GM20000 (cell line): Measurements from ENCODE around the gene CHCT1.
"Not testable (repeated sequence)": the region's sequence is repeated elsewhere in the genome, so short reads cannot be mapped to it uniquely, and the experiment has no call there.

Experiments
- DNase-seq: peaks from one replicate; pipeline ENCODE4 v3.0.0; 2012; ENCODE audit warnings: low spot score
- TF ChIP-seq, protein P1 (sequence below): IDR thresholded peaks from 2 replicates; pipeline ENCODE4 v1.5.1; 2012; ENCODE audit warnings: mild to moderate bottlenecking, control low read depth; ENCODE audit errors: extremely low read depth, missing control alignments

CHCT1 gene

DNA sequence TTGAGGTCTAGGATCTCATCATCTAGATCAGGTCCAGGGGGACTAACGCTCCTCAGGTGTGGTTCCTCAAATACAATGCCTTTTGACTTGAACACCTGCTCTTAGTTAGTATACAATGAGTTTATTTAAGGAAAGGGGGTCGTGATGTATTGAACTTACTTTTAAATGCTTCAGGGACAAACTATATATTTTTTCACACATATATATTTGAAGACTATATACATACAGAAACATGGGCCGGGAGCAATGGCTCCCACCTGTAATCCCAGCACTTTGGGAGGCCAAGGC lies 18.8 kb upstream of the CHCT1 start:
- DNase-seq: no peak
- TF ChIP-seq, protein P1, sequence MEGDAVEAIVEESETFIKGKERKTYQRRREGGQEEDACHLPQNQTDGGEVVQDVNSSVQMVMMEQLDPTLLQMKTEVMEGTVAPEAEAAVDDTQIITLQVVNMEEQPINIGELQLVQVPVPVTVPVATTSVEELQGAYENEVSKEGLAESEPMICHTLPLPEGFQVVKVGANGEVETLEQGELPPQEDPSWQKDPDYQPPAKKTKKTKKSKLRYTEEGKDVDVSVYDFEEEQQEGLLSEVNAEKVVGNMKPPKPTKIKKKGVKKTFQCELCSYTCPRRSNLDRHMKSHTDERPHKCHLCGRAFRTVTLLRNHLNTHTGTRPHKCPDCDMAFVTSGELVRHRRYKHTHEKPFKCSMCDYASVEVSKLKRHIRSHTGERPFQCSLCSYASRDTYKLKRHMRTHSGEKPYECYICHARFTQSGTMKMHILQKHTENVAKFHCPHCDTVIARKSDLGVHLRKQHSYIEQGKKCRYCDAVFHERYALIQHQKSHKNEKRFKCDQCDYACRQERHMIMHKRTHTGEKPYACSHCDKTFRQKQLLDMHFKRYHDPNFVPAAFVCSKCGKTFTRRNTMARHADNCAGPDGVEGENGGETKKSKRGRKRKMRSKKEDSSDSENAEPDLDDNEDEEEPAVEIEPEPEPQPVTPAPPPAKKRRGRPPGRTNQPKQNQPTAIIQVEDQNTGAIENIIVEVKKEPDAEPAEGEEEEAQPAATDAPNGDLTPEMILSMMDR: no peak

GRCh38 chr17:60403962-60404361 lies 18.3 kb upstream of the CHCT1 start:
- no peak for DNase-seq
- TF ChIP-seq, protein P1: no peak

GRCh38 chr17:60406887-60407286 lies 15.4 kb upstream of the CHCT1 start:
- no peak for DNase-seq
- TF ChIP-seq, protein P1: no peak

DNA sequence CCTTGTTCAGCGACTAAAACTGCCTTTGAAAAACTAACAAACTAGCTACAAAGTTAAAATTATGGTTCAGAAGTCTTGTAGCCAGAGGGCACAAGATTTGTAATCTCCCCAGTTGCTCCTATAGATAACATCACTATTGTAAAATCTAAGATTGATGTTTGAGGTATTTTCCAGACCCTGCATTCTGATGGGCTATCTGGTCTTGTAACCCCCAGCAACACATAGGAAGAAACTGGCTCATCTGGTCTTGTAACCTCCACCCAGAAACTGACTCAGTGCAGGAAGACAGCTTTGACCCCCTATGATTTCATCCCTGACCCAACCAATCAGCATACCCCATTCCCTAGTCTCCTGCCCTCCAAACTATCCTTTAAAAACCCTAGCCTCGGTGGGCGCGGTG lies 12.3 kb upstream of the CHCT1 start:
- TF ChIP-seq, protein P1: no peak
- no peak for DNase-seq

DNA sequence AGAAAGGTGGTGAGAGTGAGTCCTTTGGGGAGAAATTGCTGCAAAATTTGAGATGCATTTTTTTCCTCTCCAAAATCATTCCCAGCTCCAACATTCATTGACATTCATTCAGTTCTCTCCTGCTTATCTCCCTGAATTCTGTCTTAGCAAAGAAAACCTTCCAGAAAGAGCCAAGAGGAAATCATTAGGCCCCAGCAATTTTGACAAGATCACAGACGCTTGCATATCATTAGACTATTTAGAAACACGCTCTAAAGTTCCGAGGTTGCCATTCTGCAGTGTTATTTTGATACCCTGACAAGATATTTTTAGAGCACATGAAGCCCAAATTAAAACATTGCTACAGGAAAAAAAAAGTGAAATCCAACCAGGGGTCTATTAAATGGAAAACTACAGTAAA lies 9.6 kb upstream of the CHCT1 start:
- TF ChIP-seq, protein P1: no peak
- DNase-seq: no peak

GRCh38 chr17:60415146-60415545 lies 7.1 kb upstream of the CHCT1 start:
- TF ChIP-seq, protein P1: no peak
- no peak for DNase-seq

DNA sequence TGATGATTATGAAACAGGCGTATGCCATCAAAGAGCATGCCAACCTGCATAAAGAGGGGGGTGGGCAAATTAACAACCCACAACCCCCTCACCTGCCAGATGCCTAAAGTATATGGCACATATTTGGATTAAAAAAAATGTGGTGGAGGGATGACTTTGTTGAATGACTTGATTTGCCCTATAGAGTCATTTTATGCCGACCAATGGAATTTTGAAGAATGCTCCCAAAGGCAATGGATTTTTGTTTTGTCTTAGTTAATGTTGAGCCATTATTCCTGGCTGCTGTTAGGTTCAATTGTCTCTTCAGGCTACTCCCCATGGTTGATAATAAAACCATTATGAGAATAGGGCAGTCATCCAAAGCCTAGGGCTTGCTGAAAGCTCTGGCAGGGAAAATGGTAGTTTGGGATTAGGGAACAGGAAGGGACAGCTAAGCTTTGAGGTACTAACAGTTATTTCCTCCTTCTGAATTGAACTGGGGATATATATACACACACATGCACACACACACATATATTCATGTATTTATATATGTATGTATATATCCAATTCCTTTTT lies 5.8 kb upstream of the CHCT1 start:
- no peak for DNase-seq
- TF ChIP-seq, protein P1: no peak

DNA sequence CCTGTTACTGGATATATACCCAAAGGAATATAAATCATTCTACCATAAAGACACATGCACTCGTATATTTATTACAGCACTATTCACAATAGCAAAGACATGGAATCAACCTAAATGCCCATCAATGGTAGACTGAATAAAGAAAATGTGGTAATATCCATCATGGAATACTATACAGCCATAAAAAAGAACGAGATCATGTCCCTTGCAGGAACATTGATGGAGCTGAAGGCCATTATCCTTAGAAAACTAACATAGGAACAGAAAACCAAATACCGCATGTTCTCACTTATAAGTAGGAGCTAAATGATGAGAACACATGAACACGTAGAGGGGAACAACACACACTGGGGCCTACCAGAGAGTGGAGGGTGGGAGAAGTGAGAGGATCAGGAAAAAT lies 3.3 kb upstream of the CHCT1 start:
- DNase-seq: not testable (repeated sequence)

- not testable (repeated sequence) for DNase-seq
These were observed 2.4 kb upstream of the CHCT1 start for GRCh38 chr17:60419875-60420274.
